NCI-H2081 treated with DMSO at 0.1 percent for 48 hours (cell line): ENCODE data around the gene TLR9.

Experiments
- DNase-seq: peaks from one replicate; lab custom pipeline; 2025; lab: John Stamatoyannopoulos, UW

Gene TLR9

DNA sequence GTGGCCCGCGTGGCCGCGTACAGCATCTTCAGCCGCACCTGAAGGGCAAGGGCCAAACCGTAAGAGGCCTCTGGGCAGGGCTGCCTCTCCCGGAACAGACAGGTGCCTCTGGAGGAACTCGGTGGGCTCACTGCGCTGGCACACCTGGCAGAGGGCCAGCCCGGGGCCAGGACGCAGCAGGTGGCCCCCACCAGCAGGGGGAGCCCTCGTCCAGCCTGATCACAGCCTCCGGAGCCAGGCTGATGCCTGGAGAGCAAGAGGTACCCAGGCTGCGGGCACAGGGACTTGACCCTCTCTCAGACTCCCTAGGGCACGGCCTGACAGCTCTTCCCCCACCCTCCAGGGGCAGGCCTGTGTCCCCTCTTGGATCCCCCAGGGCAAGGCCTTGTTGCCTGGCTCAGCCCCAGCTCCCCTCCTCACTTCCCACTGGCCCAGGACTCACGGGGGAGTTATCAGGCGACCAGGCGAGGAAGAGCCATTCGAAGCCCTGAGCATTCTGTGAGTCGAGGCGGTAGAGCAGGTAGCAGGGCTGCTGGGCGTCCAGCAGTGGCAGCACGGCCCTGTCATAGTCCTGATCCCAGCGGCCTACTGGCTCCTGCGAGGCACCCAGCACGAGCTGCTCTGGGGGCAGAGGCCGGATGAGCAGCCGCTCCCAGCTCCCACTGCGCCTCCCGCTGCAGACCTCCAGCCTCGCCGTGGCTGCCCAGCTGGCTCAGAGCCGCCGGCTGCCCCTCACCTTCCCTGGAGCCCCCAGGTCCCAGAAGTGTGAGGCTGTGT is 6.2 kb upstream of the TLR9 start:
- DNase-seq: no peak

GRCh38 chr3:52230889-52231499 is 5.5 kb upstream of the TLR9 start:
- no peak for DNase-seq

DNA sequence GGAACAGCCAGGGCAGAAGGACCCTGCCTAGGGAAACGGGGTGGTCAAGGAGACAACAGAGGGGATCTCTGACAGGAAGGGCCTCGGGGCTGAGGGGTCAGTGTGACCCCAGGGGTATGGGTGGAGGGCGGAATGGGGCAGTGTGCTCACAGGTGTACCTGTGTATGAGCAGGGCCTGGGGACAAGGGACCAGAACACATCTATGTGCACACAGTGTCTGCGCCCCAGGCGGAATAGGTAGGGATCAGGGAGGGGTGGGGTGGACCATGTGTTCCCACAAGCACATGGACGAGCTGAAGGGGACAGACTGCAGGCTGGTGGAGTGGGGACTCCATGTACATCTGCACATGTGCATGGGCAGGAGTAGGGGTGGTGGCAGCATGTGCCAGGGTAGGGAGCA is 5.0 kb upstream of the TLR9 start:
- DNase-seq: no peak

- no peak for DNase-seq
Observed at GRCh38 chr3:52229656-52230055, 4.2 kb upstream of the TLR9 start.

- DNase-seq: no peak
Observed at GRCh38 chr3:52228751-52229291, 3.4 kb upstream of the TLR9 start.

DNA sequence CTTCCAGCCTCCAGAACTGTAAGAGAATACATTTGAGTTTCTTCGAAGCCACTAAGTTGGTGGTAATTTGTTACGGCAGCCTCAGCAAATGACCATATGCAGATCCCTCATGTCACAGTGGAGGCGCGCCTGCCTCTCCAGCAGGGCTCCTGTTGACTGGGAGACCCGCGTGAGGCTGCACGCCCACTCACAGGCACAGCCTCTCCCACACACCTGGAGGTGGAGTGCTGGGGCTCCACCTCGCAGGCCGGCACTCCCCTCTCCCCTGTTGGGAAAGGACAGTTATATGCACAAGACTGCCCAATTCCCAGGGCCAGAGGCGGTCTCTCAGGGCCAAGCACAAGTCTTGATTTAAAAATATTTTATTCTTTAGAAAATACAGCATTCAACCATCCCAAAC is 2.8 kb upstream of the TLR9 start:
- DNase-seq: no peak

DNA sequence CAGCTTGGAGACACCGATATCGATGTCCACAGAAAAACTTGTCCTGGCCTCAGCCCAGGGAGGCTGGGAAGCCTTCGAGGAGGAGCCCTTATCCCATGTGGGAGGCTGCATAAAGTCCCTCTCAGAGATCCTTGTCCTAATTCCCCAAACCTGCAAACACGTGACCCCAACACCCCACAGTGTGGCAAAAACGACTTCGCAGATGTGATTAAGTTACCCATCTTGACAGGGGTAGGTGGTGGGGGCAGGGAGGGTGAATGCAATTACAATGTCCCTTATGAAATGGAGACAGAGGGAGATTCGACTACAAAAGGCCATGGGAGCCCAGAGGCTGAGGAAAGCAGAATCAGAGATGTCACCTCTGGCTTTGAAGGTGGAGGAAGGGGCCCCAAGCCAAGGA is 2.3 kb upstream of the TLR9 start:
- no peak for DNase-seq

- DNase-seq: no peak
Observed at GRCh38 chr3:52227117-52227516, 1.7 kb upstream of the TLR9 start.

GRCh38 chr3:52226229-52226817 is 878 bp upstream of the TLR9 start:
- no peak for DNase-seq

- no peak for DNase-seq
Observed at GRCh38 chr3:52223449-52224408, 1.7 kb downstream of the TLR9 start.

- no peak for DNase-seq
Observed at GRCh38 chr3:52222319-52223221, 2.9 kb downstream of the TLR9 start.

DNA sequence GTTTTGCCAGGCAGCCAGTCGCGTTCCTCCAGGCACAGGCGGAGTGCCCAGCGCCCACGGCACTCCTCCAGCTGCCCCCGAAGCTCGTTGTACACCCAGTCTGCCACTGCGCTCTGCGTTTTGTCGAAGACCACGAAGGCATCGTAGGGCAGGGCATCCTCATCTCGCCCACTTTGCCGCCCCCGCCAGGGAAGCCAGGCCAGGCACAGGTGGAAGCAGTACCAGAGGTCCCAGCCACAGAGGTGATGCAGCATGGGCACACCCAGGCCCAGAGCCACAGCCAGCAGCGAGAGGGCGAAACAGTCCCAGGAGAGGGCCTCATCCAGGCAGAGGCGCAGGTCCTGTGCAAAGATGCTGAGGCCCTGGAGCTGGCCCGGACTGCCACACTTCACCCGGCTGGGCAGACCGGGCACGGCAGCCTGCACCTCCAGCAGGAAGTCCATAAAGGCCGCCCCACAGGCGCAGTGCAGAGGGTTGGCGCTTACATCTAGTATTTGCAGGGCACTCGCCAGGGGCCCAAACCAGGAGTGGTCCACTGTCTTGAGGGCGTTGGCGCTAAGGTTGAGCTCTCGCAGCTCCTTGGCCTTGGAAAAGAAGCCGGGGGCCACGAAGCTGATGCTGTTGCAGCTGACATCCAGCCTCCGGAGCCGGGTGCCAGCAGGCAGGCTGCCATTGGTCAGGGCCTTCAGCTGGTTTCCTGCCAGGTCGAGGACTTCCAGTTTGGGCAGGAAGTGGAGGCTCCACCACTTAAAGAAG is 3.7 kb downstream of the TLR9 start:
- no peak for DNase-seq

GRCh38 chr3:52221141-52221562 is 4.3 kb downstream of the TLR9 start:
- no peak for DNase-seq

- DNase-seq: no peak
Observed at GRCh38 chr3:52220380-52221026, 4.9 kb downstream of the TLR9 start.

DNA sequence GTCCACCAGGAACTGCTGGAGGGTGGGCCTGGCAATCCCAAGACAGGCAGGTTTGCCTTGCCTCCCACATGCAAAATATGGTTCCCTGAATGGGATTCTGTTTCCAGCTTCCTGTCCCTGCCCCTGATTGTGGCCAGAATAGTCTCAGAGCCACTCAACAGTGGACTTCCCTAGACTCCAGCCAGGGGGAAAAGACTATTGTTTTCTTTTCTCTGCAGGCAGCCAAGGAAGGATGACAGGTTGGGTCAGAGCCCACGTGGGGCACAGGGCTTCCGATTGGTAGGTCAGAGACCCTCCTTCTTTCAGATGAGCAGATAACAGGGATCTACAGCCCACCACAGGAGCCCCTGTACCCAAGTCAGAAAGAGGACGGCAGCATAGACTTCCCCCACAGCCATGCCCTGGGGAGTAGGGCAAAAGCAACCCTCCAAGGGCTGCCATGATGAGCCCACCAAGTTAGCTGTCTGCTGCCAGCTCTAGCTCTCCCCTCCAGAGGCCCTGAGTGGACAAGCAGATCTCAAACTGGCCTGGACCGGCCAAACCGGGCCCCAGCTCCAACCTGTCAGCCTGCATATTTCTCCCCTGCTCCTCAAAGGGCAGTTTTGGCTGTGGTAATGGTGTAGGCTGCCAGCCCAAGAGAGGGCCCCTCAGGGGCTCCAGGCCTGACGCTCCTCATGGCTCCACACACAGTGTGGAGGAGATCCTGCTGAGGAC is 6.4 kb downstream of the TLR9 start:
- no peak for DNase-seq

GRCh38 chr3:52218454-52218853 is 7.0 kb downstream of the TLR9 start:
- no peak for DNase-seq

DNA sequence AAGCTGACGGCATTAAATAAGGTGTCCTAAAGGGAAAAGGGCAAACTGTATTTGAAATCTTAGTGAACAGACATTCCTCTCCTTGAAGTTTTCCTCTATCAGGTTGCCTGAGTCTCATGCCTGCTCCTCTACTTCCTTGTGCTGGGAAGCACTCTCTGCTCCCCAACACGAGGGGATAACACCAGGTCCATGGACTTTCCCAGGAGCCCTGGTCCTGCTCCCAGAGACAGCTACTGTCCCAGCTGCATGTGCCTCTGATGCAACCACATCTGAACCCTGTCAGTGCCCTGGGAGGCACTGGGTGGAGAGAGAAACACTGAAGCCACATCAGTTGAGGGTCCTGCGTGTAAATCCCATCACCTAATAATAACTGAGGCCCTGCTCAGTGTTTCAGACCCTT is 7.4 kb downstream of the TLR9 start:
- DNase-seq: no peak

DNA sequence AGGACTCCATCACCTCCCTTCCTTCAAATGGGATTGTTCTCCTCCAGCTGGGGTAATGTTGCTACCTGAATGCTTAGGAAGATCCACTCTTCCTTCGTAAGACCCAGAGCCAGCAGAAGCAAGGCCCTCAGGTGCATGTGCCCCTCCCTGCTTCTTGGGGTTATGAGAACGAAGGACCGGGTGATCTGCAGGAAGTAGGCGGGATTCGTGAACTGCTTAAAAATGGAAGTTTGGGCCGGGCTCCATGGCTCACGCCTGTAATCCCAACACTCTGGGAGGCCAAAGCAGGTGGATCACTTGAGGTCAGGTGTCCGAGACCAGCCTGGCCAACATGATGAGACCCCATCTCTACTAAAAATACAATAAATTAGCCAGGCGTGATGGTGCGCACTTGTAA is 8.0 kb downstream of the TLR9 start:
- DNase-seq: no peak
